ENCODE measurements around the gene TMCO6.
"Not testable (repeated sequence)": the region's sequence is repeated elsewhere in the genome, so short reads cannot be mapped to it uniquely, and the experiment has no call there.

- TF ChIP-seq, protein P1, sequence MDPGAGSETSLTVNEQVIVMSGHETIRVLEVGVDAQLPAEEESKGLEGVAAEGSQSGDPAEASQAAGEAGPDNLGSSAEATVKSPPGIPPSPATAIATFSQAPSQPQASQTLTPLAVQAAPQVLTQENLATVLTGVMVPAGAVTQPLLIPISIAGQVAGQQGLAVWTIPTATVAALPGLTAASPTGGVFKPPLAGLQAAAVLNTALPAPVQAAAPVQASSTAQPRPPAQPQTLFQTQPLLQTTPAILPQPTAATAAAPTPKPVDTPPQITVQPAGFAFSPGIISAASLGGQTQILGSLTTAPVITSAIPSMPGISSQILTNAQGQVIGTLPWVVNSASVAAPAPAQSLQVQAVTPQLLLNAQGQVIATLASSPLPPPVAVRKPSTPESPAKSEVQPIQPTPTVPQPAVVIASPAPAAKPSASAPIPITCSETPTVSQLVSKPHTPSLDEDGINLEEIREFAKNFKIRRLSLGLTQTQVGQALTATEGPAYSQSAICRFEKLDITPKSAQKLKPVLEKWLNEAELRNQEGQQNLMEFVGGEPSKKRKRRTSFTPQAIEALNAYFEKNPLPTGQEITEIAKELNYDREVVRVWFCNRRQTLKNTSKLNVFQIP (CRISPR knock-in tag; IDR thresholded peaks at IDR 0.05; ENCODE audit: borderline replicate concordance, low read depth), result not testable (repeated sequence)
- not testable (repeated sequence) for TF ChIP-seq ZNF8 (CRISPR knock-in tag; IDR thresholded peaks at IDR 0.05); OSR1 (CRISPR knock-in tag; IDR thresholded peaks at IDR 0.05); CREB5 (CRISPR knock-in tag; IDR thresholded peaks at IDR 0.05; ENCODE audit: low read depth); CSDC2 (CRISPR knock-in tag; IDR thresholded peaks at IDR 0.05); ZFP3 (CRISPR knock-in tag; IDR thresholded peaks at IDR 0.05); ZC3H10 (CRISPR knock-in tag; IDR thresholded peaks at IDR 0.05); BACH2 (CRISPR knock-in tag; IDR thresholded peaks at IDR 0.05; ENCODE audit: borderline replicate concordance)
- TF ChIP-seq, protein P2, sequence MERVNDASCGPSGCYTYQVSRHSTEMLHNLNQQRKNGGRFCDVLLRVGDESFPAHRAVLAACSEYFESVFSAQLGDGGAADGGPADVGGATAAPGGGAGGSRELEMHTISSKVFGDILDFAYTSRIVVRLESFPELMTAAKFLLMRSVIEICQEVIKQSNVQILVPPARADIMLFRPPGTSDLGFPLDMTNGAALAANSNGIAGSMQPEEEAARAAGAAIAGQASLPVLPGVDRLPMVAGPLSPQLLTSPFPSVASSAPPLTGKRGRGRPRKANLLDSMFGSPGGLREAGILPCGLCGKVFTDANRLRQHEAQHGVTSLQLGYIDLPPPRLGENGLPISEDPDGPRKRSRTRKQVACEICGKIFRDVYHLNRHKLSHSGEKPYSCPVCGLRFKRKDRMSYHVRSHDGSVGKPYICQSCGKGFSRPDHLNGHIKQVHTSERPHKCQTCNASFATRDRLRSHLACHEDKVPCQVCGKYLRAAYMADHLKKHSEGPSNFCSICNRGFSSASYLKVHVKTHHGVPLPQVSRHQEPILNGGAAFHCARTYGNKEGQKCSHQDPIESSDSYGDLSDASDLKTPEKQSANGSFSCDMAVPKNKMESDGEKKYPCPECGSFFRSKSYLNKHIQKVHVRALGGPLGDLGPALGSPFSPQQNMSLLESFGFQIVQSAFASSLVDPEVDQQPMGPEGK (CRISPR knock-in tag; IDR thresholded peaks at IDR 0.05; ENCODE audit: borderline replicate concordance), result not testable (repeated sequence)
Observed at GRCh38 chr5:140660371-140660770, 21.1 kb downstream of the TMCO6 start.
